CMK (cell line): ENCODE measurements around the gene PDE8B.
"Not testable (repeated sequence)": the region's sequence is repeated elsewhere in the genome, so short reads cannot be mapped to it uniquely, and the experiment has no call there.

Experiments
- DNase-seq: peaks from one replicate; pipeline ENCODE4 v3.0.0-alpha.2; 2010; ENCODE audit warnings: low read depth

Gene PDE8B

GRCh38 chr5:77437194-77437593 is 226.7 kb downstream of the PDE8B start:
- no peak for DNase-seq

GRCh38 chr5:77438071-77438470 is 227.6 kb downstream of the PDE8B start:
- no peak for DNase-seq

GRCh38 chr5:77443670-77444069 is 233.2 kb downstream of the PDE8B start:
- no peak for DNase-seq

GRCh38 chr5:77444356-77444755 is 233.9 kb downstream of the PDE8B start:
- DNase-seq, result no peak

DNA sequence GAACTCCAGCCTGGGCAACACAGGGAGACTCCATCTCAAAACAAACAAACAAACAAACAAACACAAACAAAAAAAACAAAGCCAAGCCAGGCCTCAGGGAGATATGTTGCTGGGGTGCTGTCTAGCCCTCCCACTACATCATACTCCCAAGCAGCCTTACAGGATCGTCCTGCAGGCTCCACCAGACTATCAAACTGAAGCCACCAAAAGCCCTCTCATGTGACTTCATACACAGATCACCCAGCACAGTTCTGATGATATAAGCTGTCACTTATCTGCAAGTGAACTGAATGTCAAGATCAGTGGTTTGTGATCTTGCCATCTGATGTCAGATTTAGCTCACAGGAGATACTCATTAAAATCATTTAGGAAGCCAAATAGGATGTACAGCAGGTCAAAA is 238.4 kb downstream of the PDE8B start:
- DNase-seq, result no peak

DNA sequence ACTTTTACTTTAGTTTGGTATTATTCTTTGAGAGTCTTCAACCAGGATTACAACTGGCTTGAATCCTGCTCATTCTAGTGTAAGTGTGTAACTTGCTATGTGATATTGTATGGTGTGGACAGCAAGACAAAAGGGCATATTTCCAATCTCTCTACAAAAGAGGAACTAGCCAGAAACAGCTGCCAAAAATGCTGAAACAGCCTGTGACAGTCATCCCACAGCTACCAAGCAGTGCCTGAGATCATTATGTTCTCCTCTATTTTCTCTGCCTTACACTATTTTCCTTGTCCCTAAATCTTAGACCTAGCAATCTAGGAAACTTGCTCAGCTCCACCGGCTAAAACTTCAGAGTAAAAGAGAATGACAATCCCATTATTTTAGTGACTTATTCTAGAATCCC is 238.8 kb downstream of the PDE8B start:
- DNase-seq, result no peak

DNA sequence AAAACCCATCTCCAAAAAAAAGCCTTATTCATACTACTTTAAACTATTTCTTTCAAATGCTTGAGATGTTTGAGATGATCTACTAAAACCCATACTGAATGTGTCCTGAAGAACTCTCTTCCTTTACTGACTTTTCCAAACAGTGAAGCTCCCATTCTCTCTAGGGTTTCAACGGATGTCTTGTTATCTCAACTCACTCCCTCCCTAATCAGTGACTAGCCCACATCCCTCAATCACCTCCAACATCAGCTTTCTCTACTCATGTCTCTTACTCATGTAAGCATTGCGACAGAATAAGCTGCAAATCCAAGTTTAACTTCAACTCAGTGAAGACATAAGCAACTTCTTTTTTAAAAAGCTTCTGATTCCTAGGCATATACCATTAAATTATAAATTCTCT is 239.5 kb downstream of the PDE8B start:
- no peak for DNase-seq

DNA sequence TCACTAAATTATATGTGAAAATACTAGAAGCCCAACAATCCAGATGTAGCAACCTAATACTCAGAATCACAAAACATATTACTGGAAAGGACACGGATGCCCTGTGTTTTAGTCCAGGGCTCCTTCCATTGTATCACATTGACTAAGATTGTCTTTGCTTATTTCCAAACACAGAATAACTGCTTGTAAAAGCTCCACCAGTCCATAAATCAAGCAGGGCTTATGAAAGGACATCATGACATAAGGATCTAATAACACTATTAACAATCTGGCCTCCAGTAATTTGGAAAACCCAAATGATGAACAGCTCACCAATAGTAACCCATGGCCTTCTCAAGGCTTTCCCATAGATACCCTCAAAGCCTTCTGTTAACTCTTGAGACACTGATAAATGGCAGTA is 241.9 kb downstream of the PDE8B start:
- DNase-seq, result no peak

DNA sequence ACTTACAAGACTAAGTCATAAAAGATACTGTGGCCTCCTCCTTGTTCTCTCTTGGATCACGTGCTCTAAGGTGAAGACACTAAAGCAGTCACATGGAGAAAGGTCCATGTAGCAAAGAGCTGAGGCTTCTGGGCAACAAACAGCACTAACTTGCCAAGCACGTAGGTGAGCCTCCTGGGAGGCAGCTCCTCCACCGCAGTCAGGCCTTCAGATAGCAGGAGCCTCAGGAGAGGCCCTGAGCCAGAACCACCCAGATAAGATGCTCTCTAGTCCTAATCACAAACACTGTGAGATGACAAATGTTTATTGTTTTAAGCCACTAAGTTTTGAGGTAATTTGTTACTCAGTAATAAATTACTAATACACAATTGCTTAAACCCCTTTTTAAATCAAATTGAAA is 243.6 kb downstream of the PDE8B start:
- DNase-seq, result no peak

- no peak for DNase-seq
Observed at GRCh38 chr5:77461287-77461686, 250.8 kb downstream of the PDE8B start.

DNA sequence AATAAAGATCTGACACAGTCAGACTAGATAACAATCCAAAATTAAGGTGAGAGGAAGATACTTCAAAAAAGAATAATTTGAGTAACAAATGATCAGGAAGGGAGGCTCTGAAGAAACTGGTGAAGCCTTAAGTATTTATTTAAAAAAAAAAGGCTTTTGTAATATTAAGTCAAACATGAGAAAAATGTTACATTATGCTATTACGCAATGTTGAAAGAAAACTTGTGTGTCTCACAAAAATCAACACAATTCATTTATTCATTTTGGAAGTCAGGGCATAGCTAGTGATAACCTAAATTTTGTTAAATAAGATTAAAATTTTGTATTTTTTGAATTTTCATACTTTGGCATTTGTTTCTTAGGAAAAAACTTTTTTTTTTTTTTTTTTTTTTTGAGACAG is 253.4 kb downstream of the PDE8B start:
- no peak for DNase-seq

- DNase-seq, result not testable (repeated sequence)
Observed at GRCh38 chr5:77468875-77469274, 258.4 kb downstream of the PDE8B start.

GRCh38 chr5:77475041-77475440 is 264.6 kb downstream of the PDE8B start:
- DNase-seq, result not testable (repeated sequence)
